ENCODE results near the gene TLE6.

Gene TLE6

GRCh38 chr19:3024870-3025548 lies 47.6 kb downstream of the TLE6 start:
- Histone ChIP-seq H3K4me1 (ENCODE audit: low read length) (no peaks in the 10 kb centered on the region), H3K4me3 (ENCODE audit: low read length) (no peak overlapping the region), H3F3A (ENCODE audit: insufficient read depth, low read length) (no peaks in the 10 kb centered on the region), H3K36me3 (replicated peaks; ENCODE audit: insufficient read depth, low read length) (no peaks in the 10 kb centered on the region), H3K4me2 (ENCODE audit: low read depth, low read length) (no peak overlapping the region), H2AFZ (ENCODE audit: low read length) (no peak overlapping the region), H3K9ac (ENCODE audit: low read length) (no peak overlapping the region), H3K9me2 (replicated peaks; ENCODE audit: insufficient read depth, low read length) (no peaks in the 10 kb centered on the region), H3K27me3 (replicated peaks; ENCODE audit: insufficient read depth, low read length) (peaks cover 92% of the 10 kb centered on the region), H4K20me1 (ENCODE audit: insufficient read depth, low read length) (no peaks in the 10 kb centered on the region; the same call in 1 of the 2 replicates), H3K27ac (ENCODE audit: low read length) (no peak overlapping the region), H3K9me3 (replicated peaks; ENCODE audit: insufficient read depth, low read length) (no peaks in the 10 kb centered on the region), H3K79me2 (ENCODE audit: low read length) (no peaks in the 10 kb centered on the region)
- TF ChIP-seq EZH2 (optimal IDR thresholded peaks at IDR 0.05; ENCODE audit: low read depth, low read length), result no peak
- no peak for TF ChIP-seq CTCF (IDR thresholded peaks at IDR 0.05; ENCODE audit: low read length)
- TF ChIP-seq EZH2phosphoT487 (IDR thresholded peaks at IDR 0.05; ENCODE audit: low read length), result no peak
- no peak for DNase-seq

GRCh38 chr19:3025549-3025886 lies 48.2 kb downstream of the TLE6 start:
- Histone ChIP-seq H3K4me1 (ENCODE audit: low read length) (no peaks in the 10 kb centered on the region), H3K27ac (ENCODE audit: low read length) (no peak overlapping the region), H2AFZ (ENCODE audit: low read length) (no peak overlapping the region), H3F3A (ENCODE audit: insufficient read depth, low read length) (no peaks in the 10 kb centered on the region), H3K4me3 (ENCODE audit: low read length) (no peak overlapping the region), H3K4me2 (ENCODE audit: low read depth, low read length) (no peak overlapping the region), H4K20me1 (ENCODE audit: insufficient read depth, low read length) (no peaks in the 10 kb centered on the region; the same call in 1 of the 2 replicates), H3K36me3 (replicated peaks; ENCODE audit: insufficient read depth, low read length) (no peaks in the 10 kb centered on the region), H3K9me3 (replicated peaks; ENCODE audit: insufficient read depth, low read length) (no peaks in the 10 kb centered on the region), H3K79me2 (ENCODE audit: low read length) (no peaks in the 10 kb centered on the region), H3K9me2 (replicated peaks; ENCODE audit: insufficient read depth, low read length) (no peaks in the 10 kb centered on the region), H3K27me3 (replicated peaks; ENCODE audit: insufficient read depth, low read length) (peaks cover 92% of the 10 kb centered on the region), H3K9ac (ENCODE audit: low read length) (no peak overlapping the region)
- TF ChIP-seq EZH2 (optimal IDR thresholded peaks at IDR 0.05; ENCODE audit: low read depth, low read length) (no peak), CTCF (IDR thresholded peaks at IDR 0.05; ENCODE audit: low read length) (no peak), EZH2phosphoT487 (IDR thresholded peaks at IDR 0.05; ENCODE audit: low read length) (no peak)
- DNase-seq, result no peak

- Histone ChIP-seq H3K4me2 (ENCODE audit: low read depth, low read length) (no peak overlapping the region), H3K9me3 (replicated peaks; ENCODE audit: insufficient read depth, low read length) (no peaks in the 10 kb centered on the region), H2AFZ (ENCODE audit: low read length) (no peak overlapping the region), H3K4me3 (ENCODE audit: low read length) (no peak overlapping the region), H3K4me1 (ENCODE audit: low read length) (no peaks in the 10 kb centered on the region), H3K79me2 (ENCODE audit: low read length) (no peaks in the 10 kb centered on the region), H3K27me3 (replicated peaks; ENCODE audit: insufficient read depth, low read length) (peaks cover 95% of the 10 kb centered on the region), H3K9me2 (replicated peaks; ENCODE audit: insufficient read depth, low read length) (no peaks in the 10 kb centered on the region), H3K36me3 (replicated peaks; ENCODE audit: insufficient read depth, low read length) (no peaks in the 10 kb centered on the region), H3K9ac (ENCODE audit: low read length) (no peak overlapping the region), H3K27ac (ENCODE audit: low read length) (no peak overlapping the region), H4K20me1 (ENCODE audit: insufficient read depth, low read length) (no peaks in the 10 kb centered on the region; the same call in 1 of the 2 replicates), H3F3A (ENCODE audit: insufficient read depth, low read length) (no peaks in the 10 kb centered on the region)
- no peak for DNase-seq
- no peak for TF ChIP-seq CTCF (IDR thresholded peaks at IDR 0.05; ENCODE audit: low read length)
- no peak for TF ChIP-seq EZH2 (optimal IDR thresholded peaks at IDR 0.05; ENCODE audit: low read depth, low read length)
- TF ChIP-seq EZH2phosphoT487 (IDR thresholded peaks at IDR 0.05; ENCODE audit: low read length), result no peak
Measured at GRCh38 chr19:3026768-3027167, 49.4 kb downstream of the TLE6 start.
